ENCODE results near the gene ST6GALNAC5.

ST6GALNAC5 gene

GRCh38 chr1:76862447-76862846 lies 4.8 kb upstream of the ST6GALNAC5 start:
- no peaks in the 10 kb centered on the region for H3K79me2 ChIP-seq (ENCODE audit: insufficient read depth, low read length)
- H3K9me3 ChIP-seq (ENCODE audit: insufficient read depth, low read depth, low read length): no peaks in the 10 kb centered on the region
- H3K4me3 ChIP-seq (ENCODE audit: low read length, poor library complexity, severe bottlenecking): no peak overlapping the region
- no peak overlapping the region for H3K9ac ChIP-seq (ENCODE audit: low read depth, low read length, poor library complexity, severe bottlenecking)
- H3F3A ChIP-seq (ENCODE audit: low read depth): no peaks in the 10 kb centered on the region
- no peaks in the 10 kb centered on the region for H3K36me3 ChIP-seq (ENCODE audit: insufficient read depth, low read length)
- H2AFZ ChIP-seq (ENCODE audit: low read length): no peak overlapping the region
- no peak overlapping the region for H3K4me2 ChIP-seq (ENCODE audit: low read depth, low read length, poor library complexity, severe bottlenecking)
- TF ChIP-seq CTCF (conservative IDR thresholded peaks at IDR 0.05; ENCODE audit: low read length) (no peak), EZH2phosphoT487 (IDR thresholded peaks at IDR 0.05; ENCODE audit: borderline replicate concordance) (no peak)
- H4K20me1 ChIP-seq (ENCODE audit: insufficient read depth, low read length, poor library complexity, severe bottlenecking): no peaks in the 10 kb centered on the region
- H3K27me3 ChIP-seq (ENCODE audit: insufficient read depth, low read length, poor library complexity, severe bottlenecking): no peaks in the 10 kb centered on the region
- no peaks in the 10 kb centered on the region for H3K9me2 ChIP-seq (replicated peaks; ENCODE audit: low read depth, low read length)
- H3K4me1 ChIP-seq (ENCODE audit: insufficient read depth, low read length, poor library complexity, severe bottlenecking): no peaks in the 10 kb centered on the region

GRCh38 chr1:76864383-76864782 lies 2.9 kb upstream of the ST6GALNAC5 start:
- Histone ChIP-seq H4K20me1 (ENCODE audit: insufficient read depth, low read length, poor library complexity, severe bottlenecking) (no peaks in the 10 kb centered on the region), H3F3A (ENCODE audit: low read depth) (no peaks in the 10 kb centered on the region), H3K79me2 (ENCODE audit: insufficient read depth, low read length) (no peaks in the 10 kb centered on the region), H3K9ac (ENCODE audit: low read depth, low read length, poor library complexity, severe bottlenecking) (no peak overlapping the region), H3K4me3 (ENCODE audit: low read length, poor library complexity, severe bottlenecking) (no peak overlapping the region), H3K27me3 (ENCODE audit: insufficient read depth, low read length, poor library complexity, severe bottlenecking) (no peaks in the 10 kb centered on the region), H3K36me3 (ENCODE audit: insufficient read depth, low read length) (no peaks in the 10 kb centered on the region), H3K9me2 (replicated peaks; ENCODE audit: low read depth, low read length) (no peaks in the 10 kb centered on the region), H3K9me3 (ENCODE audit: insufficient read depth, low read depth, low read length) (no peaks in the 10 kb centered on the region), H3K4me2 (ENCODE audit: low read depth, low read length, poor library complexity, severe bottlenecking) (no peak overlapping the region), H2AFZ (ENCODE audit: low read length) (no peak overlapping the region), H3K4me1 (ENCODE audit: insufficient read depth, low read length, poor library complexity, severe bottlenecking) (no peaks in the 10 kb centered on the region)
- TF ChIP-seq EZH2phosphoT487 (IDR thresholded peaks at IDR 0.05; ENCODE audit: borderline replicate concordance): no peak
- no peak for TF ChIP-seq CTCF (conservative IDR thresholded peaks at IDR 0.05; ENCODE audit: low read length)

GRCh38 chr1:76865696-76866286 lies 1.5 kb upstream of the ST6GALNAC5 start:
- no peaks in the 10 kb centered on the region for H3K27me3 ChIP-seq (ENCODE audit: insufficient read depth, low read length, poor library complexity, severe bottlenecking)
- no peaks in the 10 kb centered on the region for H3K4me1 ChIP-seq (ENCODE audit: insufficient read depth, low read length, poor library complexity, severe bottlenecking)
- no peak overlapping the region for H2AFZ ChIP-seq (ENCODE audit: low read length)
- H3K36me3 ChIP-seq (ENCODE audit: insufficient read depth, low read length): no peaks in the 10 kb centered on the region
- no peaks in the 10 kb centered on the region for H3F3A ChIP-seq (ENCODE audit: low read depth)
- H3K9me3 ChIP-seq (ENCODE audit: insufficient read depth, low read depth, low read length): no peaks in the 10 kb centered on the region
- H3K9ac ChIP-seq (ENCODE audit: low read depth, low read length, poor library complexity, severe bottlenecking): no peak overlapping the region
- H3K9me2 ChIP-seq (replicated peaks; ENCODE audit: low read depth, low read length): no peaks in the 10 kb centered on the region
- H3K4me2 ChIP-seq (ENCODE audit: low read depth, low read length, poor library complexity, severe bottlenecking): no peak overlapping the region
- no peaks in the 10 kb centered on the region for H4K20me1 ChIP-seq (ENCODE audit: insufficient read depth, low read length, poor library complexity, severe bottlenecking)
- no peak overlapping the region for H3K4me3 ChIP-seq (ENCODE audit: low read length, poor library complexity, severe bottlenecking)
- H3K79me2 ChIP-seq (ENCODE audit: insufficient read depth, low read length): no peaks in the 10 kb centered on the region
- TF ChIP-seq CTCF (conservative IDR thresholded peaks at IDR 0.05; ENCODE audit: low read length) (no peak), EZH2phosphoT487 (IDR thresholded peaks at IDR 0.05; ENCODE audit: borderline replicate concordance) (no peak)
